Measurements from ENCODE around the gene SMOC2.

Gene SMOC2

DNA sequence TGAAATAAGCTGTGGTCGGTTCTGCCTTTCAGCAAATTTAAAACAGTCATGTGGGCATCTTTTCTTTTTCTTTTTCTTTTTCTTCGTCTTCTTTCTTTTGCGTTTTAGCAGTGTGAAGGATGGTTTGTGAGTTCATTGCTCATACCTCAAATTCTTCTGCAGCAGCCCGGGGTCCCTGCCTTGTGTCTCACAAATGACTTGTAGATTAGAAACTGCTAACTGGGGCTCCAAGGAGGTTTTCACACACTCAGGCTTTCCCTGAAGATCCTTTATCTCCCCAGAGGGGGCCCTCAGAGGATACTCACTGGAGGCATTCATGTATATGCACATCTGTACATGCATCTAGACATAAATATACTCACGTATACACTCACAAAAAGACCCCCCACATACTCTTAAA lies 1.7 kb downstream of the SMOC2 start:
- no peak for DNase-seq (ENCODE audit: low read depth)

DNA sequence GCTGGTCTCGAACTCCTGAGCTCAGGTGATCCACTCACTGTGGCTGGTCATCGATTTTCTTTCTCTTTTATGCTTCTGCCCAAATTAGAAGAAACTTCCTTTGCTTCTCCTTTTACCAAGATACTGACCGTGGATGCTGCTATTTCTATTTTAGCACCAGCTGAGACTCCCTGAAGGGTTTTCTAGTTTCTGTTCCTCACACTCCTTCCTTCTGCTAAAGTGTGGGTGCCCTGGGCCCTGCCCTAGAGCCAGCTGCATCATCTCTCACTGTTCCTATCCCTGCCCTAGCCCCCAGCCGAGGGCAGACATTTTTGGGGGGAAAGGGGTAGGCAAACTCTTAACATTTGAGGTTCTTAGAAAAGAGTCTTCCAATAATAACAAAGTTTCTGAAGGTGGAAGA lies 6.3 kb downstream of the SMOC2 start:
- no peak for DNase-seq (ENCODE audit: low read depth)

DNA sequence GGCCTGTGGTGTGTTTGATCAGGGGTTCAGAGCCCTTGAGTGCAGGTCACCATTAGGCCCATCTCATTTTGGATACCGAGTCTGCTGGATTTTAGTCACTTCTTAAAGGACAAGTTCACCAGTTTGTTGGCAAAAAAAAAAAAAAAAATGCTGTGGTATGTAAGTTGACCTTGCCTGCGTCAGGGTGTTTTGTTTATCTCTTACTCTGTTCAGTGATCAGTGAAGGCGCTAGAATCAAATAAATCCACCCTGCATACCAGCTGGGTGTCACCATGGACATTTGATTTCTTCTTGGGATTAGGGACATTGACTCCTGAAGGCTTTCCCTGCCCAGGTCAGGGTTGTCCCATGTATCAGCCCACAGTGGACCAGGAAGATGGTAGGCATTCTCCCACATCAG lies 6.7 kb downstream of the SMOC2 start:
- DNase-seq (ENCODE audit: low read depth) = no peak

DNA sequence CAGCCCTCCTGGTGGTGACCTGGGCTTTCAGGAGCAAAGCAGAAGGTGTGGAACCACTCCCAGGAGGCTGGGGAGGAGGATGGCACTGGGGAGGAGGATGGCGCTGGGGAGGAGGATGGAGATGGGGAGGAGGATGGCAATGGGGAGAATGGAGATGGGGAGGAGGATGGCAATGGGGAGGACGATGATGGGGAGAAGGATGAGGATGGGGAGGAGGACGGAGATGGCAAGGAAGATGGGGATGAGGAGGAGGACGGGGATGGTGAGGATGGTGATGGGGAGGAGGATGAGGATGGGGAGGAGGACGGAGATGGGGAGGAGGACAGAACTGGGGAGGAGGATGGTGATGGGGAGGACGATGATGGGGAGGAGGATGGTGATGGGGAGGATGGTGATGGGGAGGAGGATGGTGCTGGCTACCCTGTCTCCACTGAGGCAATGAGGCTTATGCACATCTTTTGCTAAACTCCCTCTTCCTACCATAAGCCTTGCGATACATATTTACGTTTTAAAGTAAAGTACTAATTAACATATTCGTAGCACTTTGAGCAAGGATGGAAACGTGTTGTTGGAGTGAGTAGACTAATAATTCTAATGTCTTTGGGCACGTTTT lies 7.4 kb downstream of the SMOC2 start:
- no peak for DNase-seq (ENCODE audit: low read depth)

DNA sequence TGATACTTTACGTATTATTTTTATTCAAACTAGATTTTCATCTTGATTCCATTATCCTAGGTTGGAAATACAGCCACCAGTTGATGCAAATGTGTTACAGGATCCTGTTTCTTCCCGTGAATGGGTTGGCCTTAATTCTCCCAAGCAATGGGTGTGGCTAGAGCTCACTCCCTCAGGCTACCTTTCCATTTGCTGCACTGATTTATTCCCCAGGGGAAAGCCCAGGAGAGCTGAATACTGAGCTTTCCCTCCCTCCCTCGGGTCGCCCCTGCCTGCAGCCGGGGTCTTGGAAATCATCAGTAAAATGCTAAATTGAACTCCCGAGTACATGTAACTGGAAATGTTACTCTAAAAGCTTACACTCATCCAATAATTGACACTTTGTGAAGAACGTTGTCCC lies 9.9 kb downstream of the SMOC2 start:
- no peak for DNase-seq (ENCODE audit: low read depth)

DNA sequence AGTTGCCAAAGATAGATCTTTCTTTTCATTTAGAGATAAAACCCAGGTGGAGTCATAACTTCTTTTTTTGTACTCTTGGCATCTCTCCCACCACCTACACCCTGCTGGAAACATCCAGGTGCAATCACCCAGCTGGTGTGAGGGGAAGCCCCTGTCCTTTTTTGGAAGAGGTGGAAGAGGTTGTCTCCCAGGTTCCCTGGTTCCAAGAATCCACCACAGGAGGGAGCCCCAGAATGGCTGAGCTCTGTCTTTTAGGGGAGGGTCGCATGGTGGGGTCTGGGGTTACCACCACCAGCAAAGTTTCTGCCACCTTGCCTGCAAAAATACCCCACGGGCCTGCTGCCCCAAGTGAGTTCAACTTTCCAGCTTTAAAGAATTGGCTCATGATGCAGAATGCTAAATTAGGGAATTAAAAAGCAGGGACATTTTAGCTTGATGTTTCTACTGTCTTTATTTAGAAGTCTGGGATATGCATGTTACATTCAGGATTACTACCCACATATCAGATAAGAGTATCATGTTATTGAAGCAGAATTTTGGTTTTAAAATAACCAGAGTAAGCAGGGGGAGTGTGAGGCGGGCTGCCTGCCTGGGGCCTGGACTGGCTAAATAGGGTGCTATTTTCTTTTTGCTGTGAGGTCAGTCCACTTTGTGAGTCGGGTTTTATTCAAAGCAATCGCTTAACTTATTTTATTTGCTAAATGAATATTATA lies 11.0 kb downstream of the SMOC2 start:
- no peak for DNase-seq (ENCODE audit: low read depth)

DNA sequence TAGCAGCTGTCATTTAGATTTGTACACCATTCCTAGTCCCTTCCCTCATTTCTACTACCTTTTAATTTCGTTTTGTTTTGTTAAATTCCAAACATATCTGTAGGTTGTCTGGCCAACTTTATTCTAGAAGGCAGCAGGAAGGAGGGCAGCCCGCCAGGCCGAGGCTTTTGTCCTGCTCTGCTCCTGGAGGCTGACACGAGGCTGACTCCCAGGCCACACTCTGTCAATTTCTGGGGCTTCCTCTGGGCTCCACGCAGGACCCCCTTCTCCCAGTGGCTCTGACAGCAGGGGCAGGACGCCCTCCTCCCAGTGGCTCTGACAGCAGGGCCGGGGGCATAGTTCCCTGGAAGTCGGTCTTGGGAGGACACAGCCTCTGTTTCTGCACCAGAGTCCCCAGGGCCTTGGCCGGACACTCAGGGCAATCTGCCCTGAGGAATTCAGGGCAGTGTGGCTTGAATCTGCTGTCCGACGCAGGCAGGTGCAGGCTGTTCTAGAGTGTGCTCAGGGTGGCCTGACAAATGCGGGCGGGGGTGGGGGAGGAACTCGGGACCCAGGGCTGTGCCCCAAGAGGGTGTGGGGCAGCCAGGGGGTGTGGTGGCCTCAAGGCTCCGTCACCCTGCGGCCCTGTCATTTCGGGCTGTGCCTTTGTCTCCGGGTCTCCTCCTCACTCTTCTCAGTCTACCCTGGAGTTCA lies 11.8 kb downstream of the SMOC2 start:
- DNase-seq (ENCODE audit: low read depth) = no peak

DNA sequence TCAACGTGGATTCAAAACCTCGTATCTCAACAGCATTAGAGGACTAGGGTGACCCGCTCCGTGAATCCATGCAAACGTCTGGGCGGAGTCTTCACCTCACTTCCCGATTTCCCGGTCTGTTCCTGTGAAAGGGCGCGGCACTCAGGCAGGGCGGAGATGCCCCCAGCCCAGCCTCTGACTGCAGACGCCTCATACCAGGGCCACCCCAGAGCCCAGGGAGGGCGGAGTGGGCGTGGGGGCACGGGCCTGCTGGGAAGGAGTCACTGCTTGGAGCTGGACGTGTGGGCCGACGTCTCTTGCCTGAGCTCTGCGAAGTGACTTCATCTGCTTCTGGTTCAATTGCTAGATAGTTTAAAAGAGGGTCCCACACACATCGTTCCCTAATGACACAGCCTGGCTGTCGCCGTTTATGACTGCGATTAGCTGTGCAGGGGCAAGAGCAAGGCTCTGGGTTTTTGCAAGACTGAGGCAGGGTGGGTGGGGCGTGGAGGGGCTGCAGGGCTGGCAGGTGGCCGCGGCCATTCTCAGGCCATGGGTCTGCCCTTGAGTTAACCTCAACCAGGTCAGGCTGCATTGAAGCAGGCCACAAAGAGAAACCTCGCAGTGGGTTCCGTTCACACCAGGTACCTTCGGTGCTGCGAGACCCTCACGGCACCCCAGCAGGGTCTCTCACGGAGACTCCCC lies 15.0 kb downstream of the SMOC2 start:
- DNase-seq (ENCODE audit: low read depth) = no peak

DNA sequence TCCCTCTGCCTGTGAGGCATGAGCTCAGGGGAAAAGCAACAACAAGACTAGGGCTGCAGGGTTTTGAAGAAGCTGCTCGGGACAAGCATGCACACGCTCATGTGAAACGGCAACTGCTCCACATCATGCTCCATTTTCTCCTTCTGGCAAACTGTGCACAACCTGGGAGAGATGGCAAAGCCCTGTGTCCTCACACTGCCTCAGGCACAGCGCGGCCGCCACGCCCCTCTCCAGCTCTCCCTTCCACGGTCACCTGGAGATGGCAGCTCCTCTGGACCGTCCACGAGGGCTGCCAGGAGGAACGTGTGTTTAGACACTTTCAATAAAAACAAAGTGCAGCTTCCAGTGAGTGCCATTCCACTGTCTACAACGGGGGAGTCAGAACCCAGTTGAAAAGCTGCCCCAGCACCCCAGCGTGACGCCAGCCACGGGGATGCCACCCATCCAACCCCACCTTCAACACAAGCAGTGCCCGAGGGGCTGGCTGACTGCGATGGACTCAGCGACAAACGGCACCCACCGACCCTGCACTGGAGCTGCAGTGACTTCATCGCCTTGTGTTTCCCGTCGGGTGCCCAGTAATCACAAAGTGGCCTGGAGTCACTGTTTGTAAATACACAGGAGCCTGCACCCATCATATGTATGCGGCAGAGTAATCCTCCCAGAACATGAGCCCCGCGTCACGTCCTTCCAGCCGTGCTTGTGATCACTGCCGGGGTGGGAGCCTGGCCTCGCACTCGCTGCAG lies 16.1 kb downstream of the SMOC2 start:
- DNase-seq (ENCODE audit: low read depth) = no peak

DNA sequence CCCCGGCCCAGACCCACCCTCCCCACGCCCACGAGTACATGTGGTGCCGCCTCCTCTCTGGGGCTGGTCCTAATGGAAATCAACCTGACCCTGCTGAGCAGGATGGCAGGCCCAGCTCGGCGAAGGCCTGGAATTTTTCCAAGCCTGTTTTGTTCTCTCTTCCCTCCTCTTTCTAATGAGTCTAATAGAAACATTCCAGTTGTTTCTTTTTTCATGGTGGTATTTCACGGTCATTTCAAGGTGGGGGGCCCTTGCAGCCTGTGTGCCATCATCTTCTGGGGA lies 16.6 kb downstream of the SMOC2 start:
- DNase-seq (ENCODE audit: low read depth) = no peak

DNA sequence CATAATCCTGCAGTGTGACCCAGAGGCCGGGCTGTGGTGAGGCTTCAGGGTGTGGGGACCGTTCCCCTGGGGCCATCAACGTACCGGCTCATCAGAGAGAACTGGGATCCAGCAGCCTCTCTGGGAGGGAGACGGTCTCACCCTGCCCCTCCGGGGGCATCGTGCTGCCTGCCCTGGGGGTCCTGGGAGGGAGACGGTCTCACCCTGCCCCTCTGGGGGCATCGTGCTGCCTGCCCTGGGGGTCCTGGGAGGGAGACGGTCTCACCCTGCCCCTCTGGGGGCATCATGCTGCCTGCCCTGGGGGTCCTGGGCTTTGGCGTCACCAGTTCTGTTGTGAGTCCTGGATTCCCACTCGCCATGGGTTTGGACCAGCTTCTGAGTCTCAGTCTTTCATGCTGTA lies 17.1 kb downstream of the SMOC2 start:
- DNase-seq (ENCODE audit: low read depth) = no peak

DNA sequence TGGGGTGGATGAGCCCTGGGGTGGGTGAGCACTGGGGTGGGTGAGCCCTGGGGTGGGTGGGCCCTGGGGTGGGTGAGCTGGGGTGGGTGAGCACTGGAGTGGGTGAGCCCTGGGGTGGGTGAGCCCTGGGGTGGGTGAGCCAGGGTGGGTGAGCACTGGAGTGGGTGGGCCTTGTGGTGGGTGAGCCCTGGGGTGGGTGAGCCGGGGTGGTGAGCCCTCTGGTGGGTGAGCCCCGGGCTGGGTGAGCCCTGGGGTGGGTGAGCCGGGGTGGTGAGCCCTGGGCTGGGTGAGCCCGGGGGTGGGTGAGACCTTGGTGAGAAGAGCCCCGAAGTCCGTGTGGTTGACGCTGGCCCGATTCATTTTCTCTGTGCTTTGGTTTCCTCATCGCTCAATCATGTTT lies 18.6 kb downstream of the SMOC2 start:
- DNase-seq (ENCODE audit: low read depth) = no peak

DNA sequence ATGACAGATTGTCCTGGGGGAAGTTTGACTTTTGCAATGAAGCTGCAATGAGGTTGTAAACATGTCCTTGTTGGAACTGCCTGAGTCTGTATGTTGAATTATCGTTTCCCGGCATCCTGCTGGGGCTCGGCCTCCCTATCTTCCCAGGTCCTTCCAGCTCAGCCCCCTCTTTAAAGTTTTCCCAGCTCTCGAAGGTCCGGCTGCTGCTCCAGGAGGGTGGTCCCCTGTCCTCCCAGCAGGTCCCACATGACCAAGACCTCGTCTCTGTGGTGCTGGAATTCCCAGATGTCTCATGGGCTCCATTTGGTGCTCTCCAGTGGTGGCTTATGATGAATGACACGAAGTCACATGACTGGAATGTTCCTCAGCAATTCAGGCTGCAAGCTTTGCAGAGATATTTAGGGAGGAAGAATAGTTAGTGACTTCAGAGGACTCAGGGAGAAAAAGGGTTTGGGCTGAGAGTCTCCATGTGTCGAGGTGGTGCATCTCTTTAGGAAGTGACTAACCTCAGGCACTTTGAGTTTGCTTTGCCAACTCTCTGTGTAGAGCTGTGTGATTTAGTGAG lies 21.4 kb downstream of the SMOC2 start:
- no peak for DNase-seq (ENCODE audit: low read depth)

DNA sequence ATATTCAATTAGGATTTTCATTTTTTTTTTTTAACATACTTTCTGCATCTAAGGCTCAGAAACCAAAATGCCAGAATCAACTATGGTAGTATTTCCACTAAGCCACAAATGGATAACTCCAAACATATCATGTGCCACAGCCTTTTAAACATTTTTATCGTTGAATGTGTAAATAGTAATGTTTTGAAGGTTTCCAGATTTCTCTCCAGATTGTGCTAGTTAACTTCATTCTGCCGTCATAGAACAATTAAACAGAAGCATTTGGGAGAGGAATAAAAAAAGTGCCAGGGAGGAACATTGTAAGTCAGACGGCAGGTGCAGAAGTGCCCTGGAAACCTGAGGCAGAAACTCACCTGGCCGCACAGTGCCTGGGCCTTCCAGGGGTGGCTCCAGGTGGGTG lies 23.6 kb downstream of the SMOC2 start:
- no peak for DNase-seq (ENCODE audit: low read depth)

DNA sequence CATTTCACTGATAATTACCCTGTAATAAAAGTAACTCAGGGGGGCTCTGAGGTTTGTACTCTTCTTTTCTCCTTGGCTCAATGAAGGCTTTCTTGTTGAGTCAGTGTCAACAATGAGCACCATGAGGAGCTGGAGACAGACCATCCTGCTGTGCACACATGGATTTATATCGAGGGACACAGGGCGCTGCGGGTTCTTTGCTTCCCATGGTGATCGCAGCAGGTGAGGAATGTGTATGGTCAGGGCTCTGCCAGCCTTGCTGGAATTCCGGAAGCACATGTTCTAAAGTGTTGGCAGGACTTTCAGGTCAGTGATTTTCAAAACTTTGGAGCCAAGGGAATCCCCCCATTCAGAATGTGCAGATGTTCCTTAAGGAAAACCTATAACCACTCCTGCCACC lies 27.1 kb downstream of the SMOC2 start:
- DNase-seq (ENCODE audit: low read depth) = no peak

DNA sequence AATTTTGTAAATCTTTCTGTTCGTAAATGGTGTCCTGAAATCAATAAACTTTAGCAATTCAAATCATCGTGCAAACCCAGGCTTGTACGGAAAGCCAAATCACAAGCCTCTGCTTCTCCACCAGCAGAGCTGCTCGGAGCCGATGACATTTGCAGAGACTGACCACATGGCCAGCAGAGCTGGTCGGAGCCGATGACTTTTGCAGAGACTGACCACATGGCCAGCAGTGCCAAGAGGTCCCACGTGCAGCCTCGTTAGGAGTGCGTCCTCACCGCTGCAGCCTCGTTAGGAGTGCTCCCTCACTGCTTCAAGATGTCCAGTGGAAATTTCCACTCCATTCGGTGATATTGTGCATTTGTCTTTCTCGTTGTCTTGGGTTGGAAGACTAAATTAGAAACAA lies 28.5 kb downstream of the SMOC2 start:
- no peak for DNase-seq (ENCODE audit: low read depth)

DNA sequence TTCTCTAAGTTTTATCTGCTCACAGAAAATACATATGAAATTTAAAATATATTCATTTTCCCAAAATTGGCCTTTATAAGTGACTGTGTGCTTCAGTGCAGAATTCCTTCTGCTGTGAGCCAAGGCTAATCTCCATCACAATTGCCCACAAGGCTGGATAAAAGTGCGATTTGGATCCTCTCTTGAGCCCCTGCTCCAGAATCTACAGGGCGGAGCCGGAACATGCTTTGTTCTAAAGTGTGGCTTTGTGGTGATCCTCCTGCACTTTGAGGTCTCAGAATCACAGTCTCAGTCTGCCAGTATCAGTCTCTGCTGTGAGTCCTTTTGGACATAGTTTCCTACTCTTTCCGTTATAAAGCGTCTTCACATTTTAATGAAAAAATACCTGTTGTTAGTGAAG lies 28.9 kb downstream of the SMOC2 start:
- DNase-seq (ENCODE audit: low read depth) = no peak

DNA sequence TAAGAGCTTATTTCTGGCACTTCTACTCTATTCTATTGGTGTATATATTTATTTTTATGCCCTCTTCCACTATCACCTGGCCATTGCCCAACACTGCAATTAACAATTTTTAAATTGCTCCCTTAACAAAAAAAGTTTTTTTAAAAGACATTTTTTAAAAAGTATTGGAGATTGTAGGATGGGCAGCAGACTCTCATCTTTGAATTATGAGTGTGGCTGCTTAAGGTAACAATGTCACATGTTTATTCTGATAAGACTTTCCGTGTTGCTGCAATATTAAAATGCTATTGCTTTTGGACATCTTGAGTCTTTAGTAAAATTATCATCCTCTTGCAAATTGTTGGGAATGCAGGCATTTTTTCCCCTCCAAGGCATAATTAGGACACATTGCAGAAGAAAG lies 31.4 kb downstream of the SMOC2 start:
- DNase-seq (ENCODE audit: low read depth) = no peak

DNA sequence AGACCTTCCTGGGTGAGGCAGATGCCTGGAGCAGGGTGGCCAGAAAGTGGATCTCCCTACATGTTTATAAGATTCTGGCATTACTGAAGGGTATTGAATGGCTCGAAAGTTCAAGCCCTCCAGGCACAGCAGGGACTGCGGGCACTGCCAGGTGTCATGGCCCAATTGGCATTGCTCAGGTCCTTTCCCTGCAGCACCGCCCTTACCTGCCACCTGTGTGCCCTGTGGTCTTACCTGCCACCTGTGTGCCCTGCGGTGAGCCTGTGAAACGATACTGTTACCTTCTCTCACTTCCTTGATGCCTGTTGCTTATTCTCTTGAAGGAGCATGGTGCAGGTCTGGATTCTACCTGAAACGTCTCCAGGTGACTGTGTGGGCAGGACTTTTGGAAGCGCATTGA lies 32.2 kb downstream of the SMOC2 start:
- no peak for DNase-seq (ENCODE audit: low read depth)

DNA sequence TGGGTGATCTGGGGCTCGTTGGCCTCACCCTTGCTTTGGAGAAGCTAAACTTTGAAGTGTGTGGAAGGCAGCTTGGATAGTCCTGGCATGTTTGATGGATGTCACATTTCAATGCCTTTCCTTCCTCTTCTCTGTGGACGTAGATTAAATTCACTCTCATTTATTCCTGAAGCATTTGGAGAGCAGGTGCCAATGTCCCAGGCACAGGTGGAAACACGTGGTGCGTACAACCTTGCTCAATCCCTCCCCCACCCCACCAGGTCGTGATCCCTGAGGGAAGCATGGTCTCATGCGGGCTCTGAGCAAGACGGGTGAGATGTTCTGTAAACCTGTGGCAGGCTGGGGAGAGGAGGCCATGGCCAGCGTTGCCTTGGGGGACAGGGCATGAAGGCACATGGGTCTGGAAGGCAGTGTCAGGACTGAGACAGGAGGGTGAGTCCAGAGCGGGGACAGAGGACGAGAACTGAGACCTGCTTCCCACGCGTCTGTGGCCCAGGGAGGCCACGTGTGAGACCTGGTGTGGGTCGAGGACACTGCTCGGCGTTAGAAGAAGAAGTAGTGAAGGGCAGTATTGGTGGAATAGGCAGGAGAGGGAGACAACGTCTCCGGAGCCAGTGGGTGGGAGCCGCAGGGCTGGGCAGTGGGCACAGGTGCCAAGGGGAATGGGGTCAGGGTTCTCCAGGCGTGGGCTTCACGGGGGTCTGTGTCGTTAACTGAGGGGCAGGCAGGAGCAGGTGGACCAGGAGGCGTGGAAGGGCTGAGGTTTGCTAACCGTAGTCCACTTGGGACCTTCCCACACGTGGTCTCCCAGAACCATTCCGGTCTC lies 34.4 kb downstream of the SMOC2 start:
- DNase-seq (ENCODE audit: low read depth) = no peak

DNA sequence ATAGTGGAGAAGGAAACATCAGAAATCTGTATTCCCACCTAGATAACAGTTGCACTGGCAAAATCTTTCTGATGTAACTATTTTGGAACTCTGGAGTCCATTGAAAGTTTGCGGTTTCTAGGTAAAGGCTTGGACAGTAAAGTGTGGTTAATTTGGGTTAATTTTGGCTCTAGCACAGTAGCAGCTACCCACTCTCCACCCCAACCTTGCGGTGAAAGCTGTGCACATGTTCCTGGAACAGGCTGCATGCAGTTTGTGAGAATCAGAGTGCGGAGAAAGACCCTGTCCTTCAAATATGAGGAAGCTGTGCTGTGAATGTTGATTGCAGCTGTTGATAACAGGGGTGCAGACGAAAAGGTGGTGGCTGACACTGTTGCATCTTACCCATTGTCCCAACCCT lies 38.4 kb downstream of the SMOC2 start:
- DNase-seq (ENCODE audit: low read depth) = no peak
